GM18868 (cell line): ENCODE measurements around the gene RELL1.

Experiments used
- ATAC-seq: cut with Tn5 transposase; IDR thresholded peaks from one replicate; pipeline ENCODE4 v1.9.1; 2021; ENCODE audit warnings: mild to moderate bottlenecking, moderate library complexity; ENCODE audit not compliant: unreplicated experiment

The RELL1 gene

DNA sequence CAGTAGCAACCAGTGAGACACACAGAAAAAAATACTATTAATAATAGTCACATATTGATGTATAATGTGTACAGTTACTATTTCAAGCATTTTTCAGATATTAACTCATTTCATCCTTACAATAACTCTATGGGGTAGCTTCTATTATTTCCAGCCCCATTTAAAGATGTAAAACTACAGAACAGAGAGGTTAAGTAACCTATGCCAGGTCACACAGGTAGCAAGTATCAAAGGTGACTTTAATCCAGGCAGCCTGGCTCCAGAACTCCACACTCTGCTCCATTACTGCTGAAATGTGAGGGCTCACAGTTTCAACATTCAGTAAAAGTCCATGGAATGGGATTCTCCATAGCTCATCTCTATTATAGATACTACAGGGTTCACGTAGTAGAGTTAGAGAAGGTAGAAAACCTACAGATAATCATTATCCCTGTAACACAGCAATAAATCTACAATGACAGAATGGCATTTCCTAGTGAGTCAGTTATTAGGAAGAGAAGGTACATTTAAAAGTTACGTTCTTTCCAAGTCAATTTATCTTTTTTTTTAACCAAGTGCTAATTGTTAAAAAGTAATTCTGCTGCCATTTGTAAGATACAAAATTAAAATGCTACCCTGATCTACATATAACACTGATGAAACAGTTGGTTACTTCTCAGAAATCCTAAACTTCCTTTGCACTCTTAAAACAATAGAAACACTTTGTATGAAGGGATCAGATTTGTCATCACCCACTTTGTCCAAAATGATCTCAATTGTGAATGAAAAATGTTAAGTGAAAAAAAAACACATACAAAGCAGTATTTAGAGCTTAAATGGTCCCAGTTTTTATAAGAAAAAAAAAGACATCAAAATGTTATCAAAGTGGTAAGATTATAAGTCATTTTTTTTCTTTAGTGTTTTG, 18.7 kb downstream of the RELL1 start:
- no peak for ATAC-seq

DNA sequence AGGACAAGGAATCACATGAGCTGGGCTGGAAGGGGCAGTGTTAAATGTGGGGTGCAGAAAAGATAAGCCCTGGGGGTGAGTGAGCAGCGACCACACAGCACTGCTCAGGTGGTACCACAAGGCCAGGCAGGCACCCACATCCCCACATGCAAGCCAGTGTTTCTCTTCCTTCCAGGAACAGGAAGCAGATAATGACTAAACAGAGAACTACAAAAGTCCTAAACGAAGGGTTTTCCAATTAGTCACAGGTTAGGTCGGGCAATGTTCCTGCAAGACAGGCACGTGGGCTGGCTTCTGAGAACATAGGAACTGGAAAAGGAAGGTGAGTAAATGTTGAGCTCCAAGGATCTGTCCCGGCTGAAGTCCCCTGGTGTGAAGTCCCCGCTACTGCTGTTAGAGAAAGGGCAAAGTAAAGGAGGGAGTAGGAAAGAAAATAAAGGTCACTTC, 19.5 kb downstream of the RELL1 start:
- ATAC-seq: no peak

DNA sequence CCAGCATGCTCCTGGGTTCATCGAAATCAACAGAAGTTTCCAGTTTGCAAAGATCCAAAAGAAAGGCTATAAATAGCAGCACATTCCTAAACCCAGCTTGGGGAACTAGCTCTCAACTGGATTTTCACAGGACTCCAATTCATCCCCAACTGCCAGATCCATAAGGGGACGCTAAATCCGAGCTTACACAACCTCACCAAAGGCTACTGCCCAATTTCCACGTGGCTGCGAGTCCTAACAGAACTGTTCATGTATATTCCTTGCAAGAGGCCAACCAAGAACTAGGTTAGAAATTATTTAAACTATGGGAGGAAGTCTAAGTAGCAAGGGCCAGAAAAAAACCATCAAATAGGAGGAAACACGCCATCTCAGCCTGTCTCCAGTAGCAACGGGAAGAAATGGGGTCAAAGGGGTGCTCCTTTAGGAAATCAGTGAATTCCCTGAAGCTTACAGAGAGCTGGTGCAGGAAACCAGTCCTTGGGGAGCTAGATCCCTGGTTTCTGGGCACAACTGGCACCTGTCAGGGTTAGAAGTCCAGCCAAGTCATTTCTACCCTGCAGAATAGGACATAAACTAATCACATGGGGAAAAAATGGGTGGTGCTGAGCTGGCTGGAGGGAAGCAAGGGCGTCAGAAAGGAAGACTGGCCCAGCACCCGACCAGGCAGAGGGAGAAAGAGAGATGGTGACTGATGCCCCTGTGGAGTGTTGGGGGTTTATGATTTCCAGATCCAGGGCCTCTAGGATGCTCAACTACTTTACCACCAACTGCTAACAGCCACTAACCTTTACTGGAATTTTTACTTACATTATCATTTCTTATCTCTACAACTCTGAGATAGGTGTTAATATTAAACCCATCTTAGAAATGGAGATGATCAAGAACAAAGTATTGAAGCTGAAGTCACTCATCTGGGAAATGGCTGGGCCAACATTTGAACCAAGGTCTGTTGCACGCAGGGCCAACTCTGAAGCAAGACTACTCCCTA, 20.5 kb downstream of the RELL1 start:
- ATAC-seq: no peak

DNA sequence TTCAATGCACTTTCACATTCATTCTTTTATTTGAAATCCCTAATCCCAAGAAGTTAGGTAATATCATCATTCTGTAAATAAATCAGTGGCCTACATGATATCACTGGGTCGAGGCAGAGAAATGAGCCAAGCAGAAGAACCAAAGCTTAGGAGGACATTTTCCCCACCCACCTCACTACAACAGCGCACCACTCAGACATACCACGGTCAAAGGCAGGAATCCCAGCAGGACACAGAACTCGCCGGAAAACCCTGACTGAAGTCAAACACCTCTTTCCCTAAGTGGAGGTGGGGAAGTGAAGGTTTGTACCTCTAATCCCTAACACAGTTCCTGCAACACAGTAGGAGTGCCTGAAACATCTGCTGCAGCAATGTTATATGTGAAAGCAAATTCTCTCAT, 21.5 kb downstream of the RELL1 start:
- no peak for ATAC-seq

DNA sequence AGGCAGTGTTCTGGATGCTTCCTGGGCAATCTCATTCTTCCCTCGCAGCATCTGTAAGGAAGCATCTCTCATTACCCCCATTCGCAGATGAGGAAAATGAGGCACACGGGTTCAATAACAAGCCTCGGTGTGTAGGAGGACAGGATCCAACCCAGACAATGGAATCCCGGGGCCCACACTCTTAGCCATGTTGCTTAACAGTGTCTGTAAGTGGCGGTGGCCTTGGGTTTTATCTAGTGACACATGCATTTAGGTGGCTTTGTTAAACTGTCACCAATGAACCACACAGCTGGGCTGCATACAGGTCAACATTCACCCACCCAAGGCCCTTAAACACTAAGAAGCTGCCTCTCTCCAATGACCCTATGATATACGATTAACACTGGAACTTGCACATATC, 22.6 kb downstream of the RELL1 start:
- no peak for ATAC-seq

DNA sequence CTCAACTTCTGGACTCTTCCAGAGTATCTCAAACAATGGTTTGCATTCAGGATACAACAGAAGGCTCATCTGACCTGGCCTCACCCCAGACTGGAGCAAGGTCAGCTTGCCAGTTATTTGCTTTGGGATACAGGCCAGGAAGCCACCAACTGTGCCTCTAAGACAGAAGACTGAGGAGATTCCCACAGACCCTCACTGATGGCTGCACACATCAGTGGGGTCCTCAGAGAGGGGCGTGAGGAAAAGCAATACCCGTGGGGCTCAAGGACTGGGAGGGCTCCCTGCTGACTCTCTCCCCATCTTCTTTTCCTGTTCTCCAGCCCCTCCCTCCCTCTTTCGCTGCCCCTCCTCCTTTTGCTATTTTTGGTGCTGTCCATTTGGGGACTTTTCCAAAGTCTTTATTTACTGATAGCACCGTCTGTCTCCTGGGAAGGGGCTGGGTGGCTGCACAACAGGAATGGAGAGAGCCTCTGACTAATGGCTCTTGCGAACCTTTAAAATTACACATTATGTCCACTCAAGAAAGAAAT, 23.2 kb downstream of the RELL1 start:
- ATAC-seq: no peak

DNA sequence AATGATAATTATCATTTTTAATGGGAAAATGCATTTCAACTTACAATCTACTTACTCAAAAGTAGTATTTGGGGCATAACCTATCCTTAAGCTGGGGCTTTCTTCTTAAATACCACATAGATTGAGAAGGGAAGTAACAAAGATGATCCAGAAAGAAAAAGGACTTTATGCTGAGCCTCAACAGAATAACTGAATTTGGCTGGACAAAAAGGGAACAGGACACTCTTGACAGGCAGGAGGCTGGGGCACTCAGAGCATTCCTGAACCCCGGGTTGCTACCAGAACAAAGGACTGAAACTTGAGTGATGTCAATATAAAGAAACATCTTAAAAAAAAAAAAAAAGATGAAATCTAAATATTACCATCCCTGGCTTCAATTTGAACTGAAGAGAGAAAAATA, 23.9 kb downstream of the RELL1 start:
- no peak for ATAC-seq

DNA sequence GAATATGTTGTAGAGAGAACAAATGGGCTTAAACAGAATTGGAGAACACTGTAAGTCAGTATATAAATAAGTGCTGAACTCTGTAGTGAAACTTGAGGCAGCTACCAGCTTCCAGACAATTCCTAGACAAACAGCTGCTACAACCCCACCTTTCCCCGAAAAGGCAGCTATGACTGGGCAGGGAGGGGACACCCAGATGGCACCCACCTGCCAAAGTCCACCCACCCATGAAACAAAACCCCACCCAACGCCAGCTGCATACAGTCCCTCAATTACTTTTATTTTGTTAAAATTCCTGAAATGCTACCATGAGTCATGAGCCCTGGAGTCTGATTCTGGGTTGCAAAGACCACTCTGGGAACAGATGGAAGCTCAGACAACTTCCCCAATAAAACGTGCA, 24.4 kb downstream of the RELL1 start:
- ATAC-seq: no peak

DNA sequence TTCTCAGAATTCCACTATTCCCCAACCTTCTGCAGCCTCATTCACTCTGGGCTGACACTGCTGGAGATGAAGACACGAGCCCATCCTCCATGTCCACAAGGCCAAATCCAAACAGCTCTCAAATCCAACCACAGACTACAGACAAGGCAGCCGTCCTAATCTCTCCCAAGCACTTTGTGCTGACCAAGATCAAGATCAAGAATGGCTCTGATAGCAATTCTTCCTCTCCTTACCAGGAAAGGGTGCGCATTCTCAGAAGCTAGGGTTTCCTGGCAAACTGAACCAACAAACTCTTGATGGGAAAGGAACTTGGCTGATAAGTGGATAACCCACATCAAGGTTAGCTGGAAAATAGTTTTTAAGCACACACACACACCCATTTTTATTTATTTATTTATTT, 26.5 kb downstream of the RELL1 start:
- ATAC-seq: no peak

DNA sequence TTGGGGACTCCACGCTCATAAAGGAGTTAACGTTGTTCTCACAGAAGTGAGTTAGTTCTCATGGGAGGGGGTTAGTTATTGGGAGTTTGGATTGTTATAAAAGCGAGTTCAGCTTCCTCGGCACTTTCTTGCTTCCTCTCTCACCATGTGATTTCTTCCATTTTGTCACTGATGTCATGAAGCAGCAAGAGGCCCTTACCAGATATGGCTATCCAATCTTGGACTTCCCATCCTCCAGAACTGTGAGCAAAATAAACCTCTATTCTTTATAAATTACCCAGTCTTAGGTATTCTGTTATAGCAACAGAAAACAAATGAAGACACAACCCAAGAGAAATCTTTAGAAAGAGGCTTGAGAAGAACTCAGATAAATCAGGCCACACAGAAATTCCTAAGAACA, 29.5 kb downstream of the RELL1 start:
- ATAC-seq: no peak

DNA sequence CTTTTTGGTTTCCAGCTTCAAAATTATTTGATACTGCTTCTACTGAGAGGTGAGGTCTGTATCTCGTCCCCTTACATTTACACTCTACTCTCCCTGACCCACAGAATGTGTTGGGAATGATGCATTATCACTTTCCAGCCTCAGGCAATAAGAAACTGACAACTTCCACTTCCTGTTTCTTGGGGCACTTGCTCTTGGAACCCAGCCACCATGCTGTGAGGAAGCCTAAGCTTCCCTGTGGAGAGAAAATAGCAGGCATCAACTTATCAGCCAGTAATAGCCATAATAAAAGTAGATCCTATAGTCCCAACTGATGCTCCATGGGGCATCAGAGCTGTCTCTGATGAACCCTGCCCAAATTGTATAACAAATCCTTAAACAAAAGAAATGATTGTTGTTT, 32.6 kb downstream of the RELL1 start:
- no peak for ATAC-seq

DNA sequence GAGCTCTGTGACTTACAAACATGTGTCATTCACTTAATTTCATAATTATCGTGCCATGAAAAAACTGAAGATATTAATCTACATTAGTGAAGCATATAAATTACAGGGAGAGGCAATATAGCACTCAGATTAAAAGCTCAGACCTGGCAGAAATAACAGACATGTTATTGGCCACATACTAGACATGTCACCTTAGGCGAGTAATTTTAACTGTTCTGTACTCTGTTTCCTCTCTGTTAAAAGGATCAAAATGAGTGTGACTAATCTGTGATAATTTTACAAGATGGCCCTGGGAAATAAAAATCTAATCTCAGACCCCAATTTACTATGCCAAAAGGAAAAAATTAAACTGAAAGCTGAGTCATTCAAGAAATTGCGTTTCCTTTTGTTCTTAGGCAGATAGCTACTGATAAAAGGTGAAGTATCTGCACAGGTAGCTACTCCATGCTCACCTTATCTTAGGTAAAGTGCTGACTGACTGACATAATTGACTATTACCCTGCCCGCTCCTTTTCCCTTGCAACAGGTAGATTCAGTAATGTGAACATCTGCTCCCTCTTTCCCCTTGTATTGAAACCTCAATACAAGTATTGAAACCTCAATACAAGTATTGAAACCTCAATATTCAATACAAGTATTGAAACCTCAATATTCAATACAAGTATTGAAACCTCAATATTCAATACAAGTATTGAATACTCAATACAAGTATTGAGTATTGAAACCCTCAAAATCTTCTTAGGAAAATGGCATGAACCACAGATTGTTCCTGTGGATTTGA, 33.2 kb downstream of the RELL1 start:
- no peak for ATAC-seq

DNA sequence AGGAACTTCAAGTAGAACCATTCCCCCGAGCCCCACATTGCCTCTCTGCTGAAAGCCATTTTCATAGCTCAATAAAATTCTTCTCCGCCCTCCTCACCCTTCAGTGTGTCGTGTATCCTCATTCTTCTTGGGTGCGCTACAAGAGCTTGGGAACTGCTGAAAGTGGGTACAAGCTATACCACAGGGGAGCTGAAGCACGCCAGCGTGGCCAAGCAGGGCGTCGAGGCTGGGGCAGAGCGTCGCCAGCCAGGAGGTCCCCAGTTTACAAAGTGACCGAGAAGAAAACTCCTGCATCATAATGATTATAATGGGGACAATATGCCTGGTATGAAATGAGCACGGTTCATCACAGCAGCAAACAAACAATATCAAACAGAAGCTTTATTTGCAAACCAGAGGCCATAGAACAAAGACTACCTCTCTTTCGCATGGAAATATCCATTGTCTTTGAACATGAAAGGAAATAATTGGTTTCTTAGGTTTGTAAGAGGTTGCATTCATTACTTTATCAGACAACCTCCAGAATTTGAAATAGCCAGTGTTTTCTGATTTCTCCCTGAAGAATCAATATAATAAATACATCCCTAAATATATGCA, 34.3 kb downstream of the RELL1 start:
- ATAC-seq: no peak

DNA sequence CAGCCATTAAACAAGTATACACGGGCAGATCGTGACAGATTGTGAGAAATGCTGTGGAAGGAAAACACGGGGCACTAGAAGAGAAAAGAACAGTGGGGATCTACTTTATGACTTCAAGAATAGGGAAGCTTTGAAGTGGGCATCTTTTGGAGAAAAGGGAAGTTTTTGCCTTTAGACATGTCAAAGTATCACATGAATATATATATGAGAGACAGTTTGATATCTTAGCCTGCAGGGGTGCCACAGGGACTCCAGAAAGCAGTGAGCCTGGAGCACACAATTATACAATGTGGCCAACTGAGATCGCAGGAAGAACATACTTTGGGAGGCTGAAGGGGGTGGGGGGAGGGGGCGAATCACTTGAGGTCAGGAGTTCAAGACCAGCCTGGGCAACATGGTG, 35.7 kb downstream of the RELL1 start:
- ATAC-seq: no peak

DNA sequence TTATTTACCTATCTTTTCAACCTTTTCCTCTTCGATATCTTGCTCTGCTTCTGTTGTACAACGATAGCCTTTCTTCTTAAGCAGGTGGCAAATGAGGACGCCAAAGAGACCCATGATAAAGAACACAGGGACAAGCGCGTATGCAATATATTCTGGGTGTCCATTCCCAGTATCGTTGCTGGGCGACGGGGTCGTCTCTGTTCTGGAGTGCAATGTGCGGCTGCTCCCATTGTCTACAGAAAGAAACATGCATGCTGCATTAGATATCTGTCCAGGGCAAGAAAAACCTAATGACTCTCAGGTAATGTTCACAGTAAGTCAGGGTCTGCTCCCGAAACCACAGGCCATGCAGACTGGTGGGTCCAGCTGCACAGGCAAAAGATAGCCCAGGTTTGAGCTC, 36.9 kb downstream of the RELL1 start:
- no peak for ATAC-seq

DNA sequence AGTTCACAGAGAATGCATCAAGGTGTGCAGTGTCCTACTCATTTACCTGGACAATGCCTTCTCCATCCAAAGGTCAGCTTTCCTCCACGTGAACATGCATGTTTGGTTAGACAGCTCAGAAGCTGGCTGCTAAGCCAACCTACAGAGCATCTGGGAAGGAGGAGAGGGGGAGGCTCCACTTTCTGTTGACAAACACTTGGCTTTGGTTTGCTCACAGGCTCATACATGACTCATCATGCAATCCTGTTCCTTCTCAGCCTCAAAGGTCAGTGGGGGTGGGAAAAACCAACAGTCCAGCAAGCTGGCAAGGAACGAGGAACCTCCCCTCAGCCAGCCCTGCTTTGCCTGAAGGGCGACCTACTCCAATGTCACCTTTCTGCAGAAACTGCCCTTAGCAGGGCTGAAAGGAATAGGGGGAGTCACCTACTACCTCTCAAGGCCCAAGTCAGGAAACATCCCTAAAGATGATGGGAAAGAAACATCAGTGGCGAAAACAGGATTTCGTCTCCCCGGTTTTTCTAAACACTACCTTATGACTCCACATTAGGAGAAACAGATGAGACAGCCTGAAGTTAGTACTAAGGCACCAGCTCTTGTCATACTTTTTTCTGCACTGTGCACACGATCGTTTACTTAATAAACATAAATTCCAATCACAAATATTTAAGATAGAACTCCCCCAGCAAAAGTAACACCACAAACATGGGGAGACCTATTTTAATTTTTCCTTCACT, 37.9 kb downstream of the RELL1 start:
- ATAC-seq: no peak

DNA sequence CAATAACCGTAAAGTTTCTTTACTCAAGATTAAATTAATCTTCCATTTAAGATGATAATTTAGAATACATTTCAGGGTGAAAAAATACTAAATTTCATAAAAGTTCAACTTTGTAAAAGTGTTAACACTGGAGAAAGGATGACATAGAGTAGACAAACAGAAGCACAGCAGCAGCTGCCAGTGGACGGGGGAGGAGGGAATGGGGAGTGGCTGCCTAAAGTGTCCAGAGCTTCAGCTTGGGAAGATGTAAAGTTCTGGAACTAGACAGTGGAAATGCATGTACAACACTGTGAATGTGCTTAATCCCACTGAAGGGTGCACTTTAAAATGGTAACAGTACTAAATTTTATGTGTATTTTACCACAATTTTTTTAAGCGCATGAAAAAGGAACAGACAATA, 39.9 kb downstream of the RELL1 start:
- no peak for ATAC-seq

DNA sequence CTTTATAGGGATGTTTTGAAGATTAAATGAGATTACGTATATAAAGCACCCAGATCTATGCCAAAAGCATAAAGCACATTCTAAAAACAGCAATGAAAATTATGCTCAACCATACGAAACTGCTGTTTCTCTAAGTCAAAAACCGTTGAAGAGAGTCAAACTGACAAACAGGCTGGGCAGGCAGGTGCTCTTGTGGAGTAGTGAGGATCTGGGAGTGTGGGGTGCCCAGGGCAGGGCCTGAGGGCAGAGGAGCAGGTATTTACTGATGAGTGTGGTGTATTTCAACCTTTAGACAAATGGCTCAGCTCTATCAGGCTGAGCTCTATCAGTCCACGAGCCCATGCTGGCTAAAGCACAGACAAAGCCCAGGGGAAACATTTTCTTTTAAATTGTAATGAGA, 40.4 kb downstream of the RELL1 start:
- ATAC-seq: no peak

DNA sequence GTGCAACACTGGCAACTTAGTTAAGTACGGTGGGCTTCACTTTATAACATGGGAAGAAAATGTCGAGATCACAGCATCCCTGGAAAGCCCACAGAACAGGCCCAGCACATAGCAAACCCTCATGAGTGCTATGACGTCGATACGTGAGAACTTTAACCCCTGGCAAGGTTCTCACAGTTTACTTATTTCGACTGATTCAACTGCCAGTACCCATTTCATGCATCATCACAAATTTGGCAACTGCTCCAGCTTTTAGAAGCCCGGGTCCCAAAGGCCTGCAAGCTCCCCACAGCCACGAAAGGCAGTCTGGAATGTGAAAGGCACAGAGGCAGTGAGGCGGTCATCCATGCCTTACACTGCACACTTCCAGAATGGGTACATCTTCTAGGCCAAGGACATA, 41.2 kb downstream of the RELL1 start:
- no peak for ATAC-seq
